A204.1 (cell line): ENCODE data around the gene MRPL23.

ENCODE experiments used
- FAIRE-seq: peaks from 2 replicates; lab custom pipeline; 2012; peaks lifted over from hg19 to GRCh38; lab: Jason Lieb, UNC

Gene MRPL23

DNA sequence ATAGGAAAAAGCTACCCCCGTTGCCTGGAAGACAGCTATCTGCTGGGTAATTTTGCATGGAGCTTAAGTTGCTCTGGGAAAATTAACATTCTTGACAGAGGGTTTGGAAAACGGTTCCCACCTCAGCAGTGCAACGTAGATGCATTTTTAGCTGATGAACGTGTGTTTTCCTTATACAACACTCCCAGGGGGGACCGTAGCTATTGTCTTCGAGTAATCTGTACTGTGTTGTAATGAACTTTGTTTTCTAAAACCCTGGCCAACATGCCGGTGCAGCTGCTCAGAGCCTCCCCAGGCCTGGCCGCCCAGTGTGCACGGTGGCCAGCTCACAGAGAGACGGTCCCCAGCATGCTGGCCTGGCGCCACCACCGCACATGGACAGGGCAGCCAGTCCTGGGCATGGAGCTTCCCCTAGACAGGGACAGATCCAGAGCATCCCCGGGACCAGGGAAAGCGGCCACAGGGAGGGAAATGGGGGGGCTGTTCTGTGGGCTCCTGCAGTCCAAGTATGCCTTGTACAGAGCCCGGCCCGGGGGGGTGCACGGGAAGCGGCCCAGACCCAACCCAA is 25.5 kb upstream of the MRPL23 start:
- FAIRE-seq = no peak

DNA sequence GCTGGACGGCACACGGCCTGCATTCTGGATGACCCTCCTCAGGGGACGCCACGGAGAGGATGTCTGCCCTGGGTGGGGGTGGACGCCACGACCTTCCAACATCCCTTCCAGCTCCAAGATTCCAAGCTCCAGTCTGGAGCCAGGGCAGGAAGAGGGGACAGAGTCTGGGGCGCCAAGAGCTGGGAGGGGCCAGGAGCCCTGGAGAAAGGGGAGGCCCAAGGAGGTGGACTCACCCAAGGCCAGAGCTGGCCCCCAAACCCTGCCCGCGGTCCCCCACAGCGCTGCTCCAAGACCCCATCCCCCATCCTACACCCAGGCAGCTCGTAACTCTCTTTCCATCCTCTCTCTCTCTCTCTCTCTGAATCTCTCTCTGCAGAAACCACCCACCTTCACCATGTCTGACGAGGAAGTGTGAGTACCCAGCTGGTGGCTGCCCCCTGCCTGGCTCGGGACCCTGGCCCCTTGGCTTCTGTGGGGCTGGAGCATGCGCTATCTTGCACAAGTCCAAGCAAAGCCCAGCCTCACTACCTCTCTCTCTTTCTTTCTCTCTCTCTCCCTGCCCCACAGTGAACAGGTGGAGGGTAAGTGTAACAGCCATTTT is 24.6 kb upstream of the MRPL23 start:
- FAIRE-seq = no peak

DNA sequence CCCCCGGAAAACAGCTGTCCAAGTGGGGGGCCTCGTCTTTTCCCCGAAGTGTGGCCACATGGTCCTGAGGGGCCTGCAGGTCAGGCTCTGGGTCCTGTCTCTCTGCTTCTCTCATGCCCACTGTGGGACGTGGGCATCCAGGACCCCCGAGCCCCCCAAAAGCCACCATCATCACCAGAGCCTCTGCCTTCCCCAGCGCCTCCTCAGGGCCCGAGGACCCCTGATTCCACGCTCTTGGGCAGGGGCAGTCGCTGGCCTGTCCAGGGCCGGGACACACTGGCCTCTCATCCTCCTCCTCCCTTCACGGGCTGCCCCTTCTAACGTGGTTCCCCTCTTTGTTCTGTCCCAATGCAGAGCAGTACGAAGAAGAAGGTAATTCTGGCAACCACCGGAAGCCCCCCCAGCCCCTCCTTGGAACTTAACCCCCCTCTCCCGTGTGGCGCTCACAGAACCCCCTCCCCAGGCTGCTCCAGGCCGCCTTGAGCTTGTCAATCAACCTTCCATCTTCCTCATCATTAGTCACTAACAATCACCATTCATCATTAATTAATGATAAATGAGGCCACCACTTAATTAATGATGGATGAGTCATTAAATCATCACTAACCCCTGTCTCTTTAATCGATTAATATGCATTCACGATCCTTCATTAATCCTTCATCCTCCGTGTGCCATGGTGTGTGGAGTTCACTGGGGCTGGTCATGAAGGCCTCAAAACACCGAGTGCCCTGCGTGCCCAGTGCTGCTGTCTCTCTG is 23.8 kb upstream of the MRPL23 start:
- FAIRE-seq = no peak

DNA sequence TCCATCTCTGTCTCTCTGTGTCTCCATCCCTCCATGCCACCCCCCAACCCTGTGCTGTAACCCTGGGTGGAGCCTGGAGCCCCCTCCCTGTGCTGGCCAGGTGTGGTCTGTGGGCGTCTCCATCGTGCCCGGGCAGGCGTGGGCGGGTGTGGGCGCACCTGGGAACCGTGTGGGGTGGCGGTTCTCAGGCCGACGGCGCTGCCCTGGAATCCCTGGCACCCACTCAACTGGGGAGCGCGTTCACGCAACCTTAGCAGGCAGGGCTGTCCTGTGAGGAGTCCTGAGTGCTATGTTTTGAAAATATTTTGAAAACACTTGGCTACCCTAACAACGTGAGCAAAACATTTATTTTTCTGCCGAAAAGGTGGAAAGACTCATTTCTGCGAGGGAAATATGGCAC is 23.0 kb upstream of the MRPL23 start:
- no peak for FAIRE-seq

DNA sequence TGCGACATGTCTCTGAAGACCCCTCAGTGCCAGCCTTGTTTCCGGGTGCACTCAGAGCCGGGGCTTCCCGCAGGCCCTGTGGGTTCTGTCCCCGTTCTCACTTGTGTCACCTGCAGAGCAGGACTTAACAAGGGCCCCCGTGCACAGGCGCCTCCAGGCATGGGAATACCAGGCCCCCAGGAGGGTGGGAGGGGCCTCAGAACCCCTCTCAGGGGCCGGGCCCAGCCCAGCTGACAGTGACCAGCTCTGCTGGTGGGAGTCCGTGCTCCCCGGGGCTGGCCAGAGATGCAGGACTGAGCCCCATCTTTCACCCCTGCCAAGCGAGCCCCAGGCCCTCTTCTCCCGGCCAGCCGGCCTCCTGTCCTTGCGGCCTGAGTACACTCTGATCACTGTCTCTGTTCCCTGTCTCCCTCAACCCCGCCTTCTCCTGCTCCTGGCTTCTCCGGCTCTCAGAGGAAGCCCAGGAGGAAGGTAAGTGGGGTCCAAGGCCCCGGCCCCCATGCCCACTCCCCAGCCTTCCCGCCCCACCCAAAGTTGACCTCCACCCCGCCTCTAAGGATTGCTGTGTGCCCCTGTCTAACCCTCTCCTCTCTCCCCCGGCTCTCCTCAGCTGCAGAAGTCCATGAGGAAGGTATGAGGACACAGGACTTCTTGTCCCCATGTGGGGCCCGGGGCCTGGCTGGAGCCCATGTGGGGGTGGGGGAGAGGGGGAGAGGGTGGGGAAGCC is 22.3 kb upstream of the MRPL23 start:
- FAIRE-seq = no peak

DNA sequence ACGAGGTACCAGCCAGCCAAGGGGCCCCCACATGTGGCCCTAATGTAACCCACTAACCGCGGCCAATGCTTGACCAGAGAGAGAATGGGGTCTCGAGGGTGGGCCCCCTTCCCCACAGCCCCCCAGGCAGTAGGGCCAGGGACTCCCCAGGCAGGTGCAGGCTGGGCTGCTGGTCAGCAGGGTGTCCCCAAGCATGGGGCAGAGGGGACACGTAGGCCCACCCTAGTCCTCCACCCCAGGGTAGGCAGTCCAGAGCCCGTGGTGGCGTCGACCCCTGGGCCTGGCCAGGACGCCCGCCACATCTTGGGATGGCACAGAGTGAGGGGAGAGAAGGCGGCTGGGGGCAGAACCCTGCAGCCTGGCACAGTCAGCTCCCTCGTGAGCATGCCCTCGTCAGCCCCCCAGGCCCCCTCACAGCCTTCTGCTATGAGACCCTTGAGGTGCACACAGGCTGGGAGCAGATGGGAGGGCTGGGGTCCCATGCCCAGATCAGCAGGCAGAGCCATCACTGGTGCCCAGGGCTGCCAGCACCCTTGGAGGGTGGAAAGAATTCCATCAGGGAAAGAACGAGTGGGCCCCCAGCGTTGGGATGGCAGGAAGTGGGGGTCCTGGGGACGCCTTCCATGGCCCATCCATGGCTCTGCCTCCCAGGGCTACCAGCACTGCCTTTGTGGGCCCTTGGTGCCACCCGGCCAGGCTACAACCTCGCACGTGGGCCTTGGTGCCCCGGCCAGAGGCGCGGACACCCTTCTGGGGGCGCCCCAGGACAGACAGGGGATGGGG is 21.6 kb upstream of the MRPL23 start:
- no peak for FAIRE-seq

DNA sequence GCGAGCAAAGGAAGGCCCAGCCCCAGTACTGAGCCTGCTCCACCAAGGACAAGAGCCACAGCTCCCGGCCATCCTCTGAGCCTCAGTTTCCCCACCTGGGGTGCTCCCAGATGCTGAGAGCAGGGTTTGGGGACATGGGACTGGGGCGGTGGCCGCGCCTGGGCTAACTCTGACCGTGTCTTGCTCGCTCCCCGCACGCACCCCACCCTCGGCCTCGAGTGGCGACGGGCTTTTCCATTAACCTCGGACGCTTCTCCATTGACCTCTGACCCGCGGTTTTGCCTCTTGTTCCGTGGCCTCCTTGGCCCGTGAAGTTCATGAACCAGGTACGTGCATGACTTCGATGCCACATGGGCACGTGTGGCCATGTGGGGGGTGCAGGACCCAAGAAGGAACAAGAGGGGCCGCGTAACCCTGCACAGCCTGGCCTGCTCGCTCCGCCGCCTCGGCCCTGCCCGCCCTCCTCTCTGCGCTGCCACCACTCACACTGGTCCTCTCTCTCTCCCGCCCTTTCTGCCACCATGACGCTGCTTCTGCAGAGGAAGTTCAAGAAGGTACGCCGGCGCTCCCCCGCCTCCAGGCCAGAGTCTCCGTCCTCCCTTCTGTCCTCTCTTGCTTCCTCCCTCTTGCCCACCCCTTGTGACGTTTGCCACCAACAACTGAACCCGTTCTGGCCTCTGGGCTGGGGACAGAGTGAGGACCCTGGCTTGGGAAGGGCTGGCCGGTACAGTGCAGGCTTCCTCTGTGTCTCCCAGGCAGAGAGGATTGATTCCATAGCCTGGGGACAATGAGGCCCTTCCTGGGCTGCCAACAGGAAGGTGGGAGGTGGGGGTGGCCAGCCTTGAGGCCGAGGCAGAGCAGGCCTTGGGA is 20.7 kb upstream of the MRPL23 start:
- FAIRE-seq = no peak

DNA sequence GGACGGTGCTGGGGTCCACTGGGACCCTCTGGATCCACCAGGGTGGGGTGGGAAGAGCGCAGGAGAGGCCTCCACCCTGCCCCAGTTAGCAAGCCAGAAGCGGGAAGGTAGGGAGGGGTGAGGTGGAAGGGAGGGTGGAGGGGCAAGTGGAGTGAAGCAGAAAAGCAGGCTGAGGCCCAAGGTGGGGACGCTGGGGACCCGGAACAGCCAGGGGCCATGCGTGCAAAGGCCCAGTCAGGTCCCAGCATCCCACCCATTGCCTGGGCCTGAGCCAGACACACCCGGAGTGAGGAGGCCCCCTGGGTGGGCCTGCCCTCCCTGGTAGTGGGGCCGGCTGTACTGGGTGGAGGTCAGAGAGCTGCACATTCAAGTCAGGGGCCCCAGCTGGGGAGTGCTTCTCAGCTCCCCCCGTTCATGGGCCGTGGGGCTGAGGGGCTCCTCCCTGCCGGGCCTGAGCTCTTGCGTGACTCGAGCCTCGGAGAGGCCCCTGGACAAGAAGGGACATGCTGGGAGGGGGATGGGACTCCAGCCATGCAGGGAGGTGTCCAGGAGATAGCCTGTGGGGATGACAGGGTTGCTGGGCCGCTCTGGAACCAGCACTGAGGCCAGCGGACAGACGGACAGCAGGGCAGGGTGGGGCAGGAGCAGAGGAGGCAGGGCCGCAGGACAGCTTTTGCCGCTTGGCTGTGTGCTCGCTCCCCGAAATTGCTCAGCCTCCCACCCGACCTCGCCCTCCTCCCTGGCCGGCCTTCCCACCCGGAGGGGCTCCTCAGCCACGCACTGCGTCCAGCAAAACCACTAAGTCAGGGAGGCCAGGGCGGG is 19.9 kb upstream of the MRPL23 start:
- no peak for FAIRE-seq

DNA sequence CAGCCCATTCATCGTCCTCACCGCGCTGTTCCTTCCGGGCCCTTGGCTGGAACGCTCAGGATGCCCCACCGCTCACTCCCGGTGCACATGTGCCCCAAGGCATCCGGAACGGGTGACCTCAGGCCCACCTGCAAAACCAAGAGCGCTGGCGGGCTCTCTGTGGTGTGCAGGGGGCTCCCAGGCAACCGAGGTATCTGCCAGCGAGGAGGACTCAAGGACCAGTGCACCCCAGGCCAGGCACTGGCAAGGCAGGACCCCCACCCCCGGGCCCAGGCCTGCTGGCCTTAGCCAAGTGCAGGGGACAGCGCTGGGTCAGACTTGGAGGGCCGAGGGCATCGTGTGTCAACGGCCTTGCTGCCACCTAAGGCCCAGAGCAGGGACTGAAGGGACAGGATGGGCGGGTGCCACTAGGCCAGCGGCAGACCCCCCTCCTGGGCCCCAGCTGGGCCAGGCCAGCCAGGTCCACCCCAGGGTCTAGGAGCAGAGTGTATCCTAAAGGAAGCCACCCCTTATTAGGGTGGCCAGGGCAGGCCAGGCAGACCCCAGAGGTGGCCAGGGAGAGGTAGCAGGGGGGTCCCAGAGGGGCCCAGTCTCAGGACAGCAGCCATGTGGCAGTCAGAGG is 19.2 kb upstream of the MRPL23 start:
- FAIRE-seq = no peak

DNA sequence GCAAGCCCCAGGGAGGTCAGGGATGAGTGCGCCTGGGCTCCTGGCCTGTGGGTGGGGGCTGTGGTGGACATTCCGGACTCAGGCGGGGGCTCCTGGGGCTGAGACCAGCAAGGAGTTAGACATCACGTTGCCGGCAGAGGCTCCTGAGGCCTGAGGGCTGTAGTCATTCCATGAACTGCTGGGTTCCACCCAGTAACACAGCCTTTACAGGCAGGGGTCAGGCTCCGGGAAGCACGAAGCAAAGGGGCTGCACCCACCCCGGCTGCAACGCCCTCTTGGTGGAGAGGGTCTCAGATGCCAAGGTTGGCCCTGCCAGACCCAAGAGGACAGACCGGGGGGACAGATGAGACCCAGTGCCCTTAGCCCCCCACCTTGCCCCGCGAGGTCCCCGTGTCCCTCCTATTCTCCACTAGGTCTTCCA is 18.7 kb upstream of the MRPL23 start:
- no peak for FAIRE-seq

DNA sequence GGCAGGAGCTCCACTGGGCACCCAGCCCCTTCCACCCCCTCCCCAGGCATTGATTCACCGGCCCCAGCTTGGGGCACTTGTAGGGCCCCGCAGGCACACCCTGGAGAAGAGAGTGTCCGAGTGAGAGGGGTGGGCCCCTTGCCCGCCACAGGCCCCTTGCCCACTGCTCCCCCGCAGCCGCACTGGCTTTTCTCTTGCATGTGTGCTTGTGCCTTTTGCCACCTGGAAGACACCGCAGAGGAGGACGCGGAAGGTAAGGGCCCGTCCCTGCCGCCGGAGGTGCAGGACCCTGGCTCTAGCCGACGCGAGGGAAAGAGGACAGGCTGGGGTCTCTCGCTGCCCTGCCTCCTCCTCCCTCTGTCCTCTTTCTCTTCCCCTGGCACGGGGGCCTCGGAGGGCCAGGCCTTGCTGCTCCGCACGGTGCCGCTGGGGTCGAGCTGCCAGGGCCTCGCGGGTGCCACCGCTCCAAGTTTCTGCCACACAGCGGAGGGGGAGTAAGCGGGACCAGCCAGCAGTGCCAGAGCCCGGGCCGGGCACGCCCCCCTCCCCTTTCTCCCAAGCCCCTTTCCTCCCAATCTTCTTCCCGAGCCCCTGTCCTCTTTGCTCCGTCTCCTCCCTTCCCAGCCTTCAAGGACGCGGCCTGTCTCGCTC is 18.1 kb upstream of the MRPL23 start:
- FAIRE-seq = no peak

DNA sequence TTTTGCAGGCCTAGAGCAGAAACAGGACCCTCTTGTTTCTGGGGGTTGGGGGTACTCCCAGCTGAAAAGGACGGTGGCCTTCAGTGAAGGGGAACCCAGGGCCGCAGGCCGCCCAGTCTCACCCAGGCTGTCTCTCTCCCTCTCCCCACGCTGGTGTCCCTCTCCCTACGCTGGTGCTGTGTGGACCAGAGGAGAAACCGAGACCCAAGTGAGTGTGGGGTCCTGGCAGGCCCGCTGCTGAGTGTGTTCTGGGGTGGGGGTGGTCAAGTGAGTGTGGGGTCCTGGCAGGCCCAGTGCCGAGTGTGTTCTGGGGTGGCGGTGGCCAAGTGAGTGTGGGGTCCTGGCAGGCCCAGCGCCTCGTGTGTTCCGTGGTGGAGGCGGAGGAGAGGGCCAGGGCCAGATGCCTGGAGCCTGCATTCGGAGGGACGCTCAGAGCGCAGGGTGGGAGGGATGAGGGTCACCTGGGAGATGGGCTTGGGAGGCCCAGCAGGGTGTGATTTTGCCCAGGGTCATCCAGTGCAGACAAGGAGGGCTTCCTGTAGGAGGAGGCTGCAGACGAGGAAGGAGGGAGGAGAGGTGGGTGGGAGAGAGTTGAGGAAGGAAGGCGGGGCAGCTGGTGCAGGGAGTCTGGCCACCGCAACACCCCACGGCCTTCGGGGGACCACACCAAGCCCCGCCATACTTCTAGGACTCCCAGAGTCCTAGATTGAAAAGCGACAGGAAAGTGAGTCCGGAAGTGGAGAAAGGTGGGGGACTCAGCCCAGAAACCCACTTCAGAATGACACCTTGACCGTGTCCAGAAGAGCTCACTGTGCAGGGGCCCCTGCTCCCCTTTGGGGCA is 17.3 kb upstream of the MRPL23 start:
- FAIRE-seq = no peak

DNA sequence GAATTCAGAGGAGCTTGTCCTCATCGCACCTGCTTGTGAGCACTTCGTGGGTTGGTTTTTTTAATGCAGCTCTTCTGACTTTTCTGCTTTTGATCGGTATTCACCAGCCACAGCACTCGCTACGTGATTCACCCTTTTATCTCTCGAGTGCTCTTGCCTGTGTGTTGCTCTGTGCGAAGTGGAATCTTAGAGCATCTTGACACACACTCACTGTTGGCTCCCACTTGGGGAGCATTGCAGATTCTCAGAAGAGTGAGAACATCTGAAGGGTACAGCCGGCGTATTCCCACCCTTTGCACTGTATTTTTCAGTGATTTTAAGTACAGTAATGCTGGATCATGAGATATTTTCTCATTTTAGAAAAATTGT is 16.7 kb upstream of the MRPL23 start:
- no peak for FAIRE-seq

DNA sequence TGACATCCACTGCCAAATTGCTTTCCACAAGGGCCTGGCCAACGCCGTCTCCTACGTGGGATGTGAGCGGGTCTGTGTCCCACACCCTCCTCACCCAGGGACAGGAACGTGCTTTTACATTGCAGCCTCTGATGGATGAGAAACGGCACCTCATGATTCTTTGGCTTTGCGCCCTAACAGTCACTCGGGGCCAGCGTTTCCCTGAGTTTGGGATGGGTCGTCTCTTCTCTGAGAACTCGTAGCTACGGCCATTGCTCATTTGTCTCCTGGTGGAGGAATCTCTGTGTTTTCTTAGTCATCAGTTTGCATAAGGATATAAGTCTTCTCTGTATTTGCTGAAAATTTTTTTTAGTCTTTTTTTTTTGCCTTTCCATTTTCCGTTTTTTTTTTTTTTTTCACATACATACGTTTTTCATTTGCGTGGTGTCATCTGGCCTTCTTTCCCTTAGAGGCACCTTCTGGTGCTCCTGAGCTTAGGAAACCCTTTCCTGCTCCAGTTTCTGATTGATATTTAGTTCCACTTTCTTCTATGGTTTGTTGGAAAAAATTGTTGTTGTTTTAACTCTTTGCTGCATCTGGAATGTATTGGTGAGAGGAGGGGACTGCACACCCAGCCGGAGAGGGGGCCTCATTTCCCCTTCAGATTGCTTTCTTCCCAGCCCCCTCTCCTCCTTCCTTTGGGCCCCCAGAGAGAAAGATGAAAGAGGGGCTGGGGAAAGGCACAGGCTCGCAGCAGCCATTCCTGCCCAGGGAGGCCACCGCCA is 15.6 kb upstream of the MRPL23 start:
- no peak for FAIRE-seq

DNA sequence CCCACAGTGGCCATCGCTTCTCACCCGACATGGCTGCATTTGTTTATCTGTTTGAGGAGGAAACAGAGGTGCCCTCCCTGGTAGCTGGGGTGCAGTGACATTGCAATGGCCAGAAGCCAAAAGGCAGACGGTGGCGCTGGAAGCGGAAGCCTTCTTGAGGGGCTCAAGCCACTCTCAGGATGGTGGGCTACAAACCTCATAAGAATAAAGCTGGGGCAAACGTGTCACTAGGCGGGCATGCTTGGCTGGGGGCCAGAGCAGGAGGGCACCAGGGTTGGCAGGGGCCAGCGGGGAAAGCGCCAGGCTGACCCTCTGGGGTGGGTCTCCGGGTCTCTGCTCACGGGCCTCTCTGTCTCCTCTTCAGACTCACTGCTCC is 15.0 kb upstream of the MRPL23 start:
- no peak for FAIRE-seq

DNA sequence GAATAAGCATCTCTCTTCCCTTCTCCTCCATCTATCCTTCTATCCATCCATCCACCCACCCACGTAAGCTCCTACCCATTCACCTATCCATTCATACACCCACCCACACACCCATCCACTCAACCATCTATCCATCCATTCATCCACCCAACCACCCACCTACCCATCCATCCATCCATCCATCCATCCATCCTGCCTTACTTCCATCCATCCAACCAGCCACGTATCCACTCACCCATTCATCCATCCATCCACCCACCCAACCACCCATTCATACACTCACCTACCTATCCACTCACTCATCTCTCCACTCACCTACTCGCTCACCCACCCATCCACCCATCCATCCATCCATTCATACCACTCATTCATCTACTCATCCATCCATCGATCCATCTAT is 14.5 kb upstream of the MRPL23 start:
- no peak for FAIRE-seq

DNA sequence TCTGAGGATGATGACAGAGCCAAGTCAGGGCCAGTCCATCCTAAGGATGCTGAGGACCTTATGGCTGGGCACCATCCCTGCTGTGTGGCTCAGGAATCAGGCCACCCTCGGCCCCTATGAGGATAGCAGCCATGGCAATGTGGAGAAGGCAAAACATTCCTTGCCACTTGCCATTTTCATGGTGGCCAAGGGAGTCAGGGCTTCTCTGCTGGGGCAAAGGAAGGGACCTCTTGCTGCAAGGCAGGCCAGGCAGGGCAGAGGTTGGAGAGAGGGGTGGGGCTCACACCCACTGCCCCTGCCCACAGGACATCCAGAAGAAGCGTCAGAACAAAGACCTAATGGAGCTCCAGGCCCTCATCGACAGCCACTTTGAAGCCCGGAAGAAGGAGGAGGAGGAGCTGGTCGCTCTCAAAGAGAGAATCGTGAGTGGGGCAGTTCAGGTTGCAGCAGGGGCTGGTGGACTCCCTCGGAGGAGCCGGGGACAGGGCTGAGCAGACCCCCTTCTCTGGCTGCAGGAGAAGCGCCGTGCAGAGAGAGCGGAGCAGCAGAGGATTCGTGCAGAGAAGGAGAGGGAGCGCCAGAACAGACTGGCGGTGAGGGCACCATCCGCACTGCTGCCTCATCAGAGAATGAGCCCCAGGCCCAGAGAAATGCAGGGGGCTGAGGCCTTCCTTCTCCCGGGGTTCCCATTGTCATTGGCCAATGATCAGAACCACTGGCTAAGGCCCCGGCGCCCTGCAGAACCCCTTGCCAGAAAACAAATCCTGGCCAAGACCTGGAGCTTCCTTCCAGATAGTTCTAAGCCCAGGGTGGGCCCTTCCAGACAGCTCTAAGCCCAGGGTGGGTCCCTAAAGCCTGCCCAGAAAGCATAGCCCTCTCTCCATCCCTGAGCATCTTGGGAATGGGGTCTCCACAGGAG is 13.5 kb upstream of the MRPL23 start:
- FAIRE-seq = no peak
